Measurements from ENCODE around the gene PPFIBP1.
A peak's percentile ranks its signal among the peaks of the same experiment; 100 is the strongest.

The PPFIBP1 gene

GRCh38 chr12:27688671-27689070 lies 164.7 kb downstream of the PPFIBP1 start:
- Mint-ChIP-seq H3K4me1 (no peaks in the 10 kb centered on the region), H3K27ac (no peak overlapping the region), H3K9me3 (no peaks in the 10 kb centered on the region), H3K36me3 (no peaks in the 10 kb centered on the region), H3K4me3 (no peak overlapping the region)
- ATAC-seq (no peak), DNase-seq (ENCODE audit: low spot score in 2 of 2) (no peak)

DNA sequence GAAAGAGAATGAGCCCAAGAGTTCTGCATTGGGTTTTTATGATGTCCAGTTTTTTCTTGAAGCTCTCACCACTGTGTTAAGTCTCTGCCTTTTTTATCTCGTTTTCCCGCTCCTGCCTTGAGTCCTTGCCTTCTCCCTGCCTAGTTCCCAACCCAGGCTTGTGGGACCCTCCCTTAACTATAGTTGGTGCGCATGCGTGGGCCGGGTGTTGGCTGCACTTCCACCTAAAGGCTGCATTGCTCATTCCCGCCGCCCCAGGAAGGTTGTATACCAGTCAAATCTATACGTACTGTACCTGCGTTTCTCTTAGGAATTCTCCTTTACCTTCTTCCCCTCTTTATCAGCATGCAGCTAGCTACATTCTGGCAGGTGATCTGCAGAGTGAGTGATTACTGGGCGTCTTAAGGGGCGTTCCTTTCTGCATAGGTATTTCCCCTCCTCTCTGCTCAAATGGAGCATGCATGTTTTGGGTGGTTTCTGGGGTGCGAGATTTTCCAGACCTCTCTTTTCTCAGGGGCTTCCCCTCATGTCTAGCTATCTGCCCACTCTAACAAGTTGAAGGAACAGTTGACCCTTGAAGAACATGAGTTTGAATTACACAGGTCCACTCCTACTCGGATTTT lies 165.7 kb downstream of the PPFIBP1 start:
- no peaks in the 10 kb centered on the region for H3K36me3 Mint-ChIP-seq
- DNase-seq (ENCODE audit: low spot score in 2 of 2) (no peak), ATAC-seq (no peak)
- H3K27ac Mint-ChIP-seq: no peak overlapping the region
- no peaks in the 10 kb centered on the region for H3K4me1 Mint-ChIP-seq
- no peaks in the 10 kb centered on the region for H3K9me3 Mint-ChIP-seq
- no peak overlapping the region for H3K4me3 Mint-ChIP-seq

- H3K27ac Mint-ChIP-seq: no peak overlapping the region
- H3K9me3 Mint-ChIP-seq: no peaks in the 10 kb centered on the region
- no peak for ATAC-seq
- no peak overlapping the region for H3K4me3 Mint-ChIP-seq
- no peaks in the 10 kb centered on the region for H3K4me1 Mint-ChIP-seq
- no peak for DNase-seq (ENCODE audit: low spot score in 2 of 2)
- no peaks in the 10 kb centered on the region for H3K36me3 Mint-ChIP-seq
Measured at GRCh38 chr12:27693403-27693802, 169.4 kb downstream of the PPFIBP1 start.

- DNase-seq (ENCODE audit: low spot score in 2 of 2) (no peak), ATAC-seq (no peak)
- no peak overlapping the region for H3K27ac Mint-ChIP-seq
- H3K36me3 Mint-ChIP-seq: no peaks in the 10 kb centered on the region
- no peaks in the 10 kb centered on the region for H3K4me1 Mint-ChIP-seq
- no peaks in the 10 kb centered on the region for H3K9me3 Mint-ChIP-seq
- no peak overlapping the region for H3K4me3 Mint-ChIP-seq
Measured at GRCh38 chr12:27695556-27696292, 171.7 kb downstream of the PPFIBP1 start.

DNA sequence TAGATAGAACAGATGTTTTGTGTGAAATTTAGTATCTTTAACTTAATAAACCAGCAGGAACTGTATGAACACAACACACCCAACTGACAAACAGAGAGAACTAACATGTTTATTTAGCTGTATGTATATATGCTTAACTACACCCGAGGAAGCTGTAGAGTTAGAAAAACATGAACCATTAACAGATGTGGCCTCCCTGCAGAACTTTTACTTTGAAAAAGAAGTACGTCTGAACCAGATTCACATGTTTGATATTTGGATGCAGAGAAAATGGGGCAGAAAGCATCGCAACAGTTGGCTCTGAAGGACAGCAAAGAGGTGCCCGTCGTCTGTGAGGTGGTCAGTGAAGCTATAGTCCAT lies 172.3 kb downstream of the PPFIBP1 start, which contains the start of gene REP15:
REP15 (plus strand) TSS at position 155 of the 360 bp plus-strand sequence; CDS start at position 271, 116 bp downstream.
- no peaks in the 10 kb centered on the region for H3K9me3 Mint-ChIP-seq
- no peak within 1 kb of the TSS for H3K27ac Mint-ChIP-seq
- H3K4me1 Mint-ChIP-seq: no peaks in the 10 kb centered on the region
- no peak within 1 kb of the TSS for H3K4me3 Mint-ChIP-seq
- ATAC-seq (no peak), DNase-seq (ENCODE audit: low spot score in 2 of 2) (no peak)
- no peaks in the 10 kb centered on the region for H3K36me3 Mint-ChIP-seq

GRCh38 chr12:27696864-27697564 lies 173.0 kb downstream of the PPFIBP1 start:
- Mint-ChIP-seq H3K27ac (no peak overlapping the region), H3K4me3 (no peak overlapping the region), H3K36me3 (no peaks in the 10 kb centered on the region), H3K9me3 (no peaks in the 10 kb centered on the region), H3K4me1 (no peaks in the 10 kb centered on the region)
- no peak for ATAC-seq
- DNase-seq (ENCODE audit: low spot score in 2 of 2): no peak

- ATAC-seq: peak; percentile 89
- H3K9me3 Mint-ChIP-seq: no peaks in the 10 kb centered on the region
- no peaks in the 10 kb centered on the region for H3K36me3 Mint-ChIP-seq
- no peaks in the 10 kb centered on the region for H3K4me1 Mint-ChIP-seq
- peak; percentile 47 to 81 for DNase-seq (ENCODE audit: low spot score in 2 of 2)
- H3K27ac Mint-ChIP-seq: no peak overlapping the region
- H3K4me3 Mint-ChIP-seq: no peak overlapping the region
Measured at GRCh38 chr12:27703720-27704452, 179.9 kb downstream of the PPFIBP1 start.

- ATAC-seq (no peak), DNase-seq (ENCODE audit: low spot score in 2 of 2) (no peak)
- Mint-ChIP-seq H3K4me1 (no peaks in the 10 kb centered on the region), H3K36me3 (peaks cover 2% of the 10 kb centered on the region), H3K9me3 (no peaks in the 10 kb centered on the region), H3K4me3 (no peak overlapping the region), H3K27ac (no peak overlapping the region)
Measured at GRCh38 chr12:27705263-27705662, 181.3 kb downstream of the PPFIBP1 start.

GRCh38 chr12:27707216-27707615 lies 183.2 kb downstream of the PPFIBP1 start:
- Mint-ChIP-seq H3K36me3 (peaks cover 21% of the 10 kb centered on the region), H3K9me3 (no peaks in the 10 kb centered on the region), H3K4me1 (peaks cover 13% of the 10 kb centered on the region), H3K27ac (no peak overlapping the region), H3K4me3 (no peak overlapping the region)
- no peak for DNase-seq (ENCODE audit: low spot score in 2 of 2)
- ATAC-seq: no peak

- DNase-seq (ENCODE audit: low spot score in 2 of 2) (no peak), ATAC-seq (no peak)
- Mint-ChIP-seq H3K4me3 (peak overlapping the region; percentile 97), H3K36me3 (peaks cover 40% of the 10 kb centered on the region), H3K9me3 (no peaks in the 10 kb centered on the region), H3K27ac (no peak overlapping the region), H3K4me1 (peaks cover 28% of the 10 kb centered on the region)
Measured at GRCh38 chr12:27709212-27709931, 185.4 kb downstream of the PPFIBP1 start.

DNA sequence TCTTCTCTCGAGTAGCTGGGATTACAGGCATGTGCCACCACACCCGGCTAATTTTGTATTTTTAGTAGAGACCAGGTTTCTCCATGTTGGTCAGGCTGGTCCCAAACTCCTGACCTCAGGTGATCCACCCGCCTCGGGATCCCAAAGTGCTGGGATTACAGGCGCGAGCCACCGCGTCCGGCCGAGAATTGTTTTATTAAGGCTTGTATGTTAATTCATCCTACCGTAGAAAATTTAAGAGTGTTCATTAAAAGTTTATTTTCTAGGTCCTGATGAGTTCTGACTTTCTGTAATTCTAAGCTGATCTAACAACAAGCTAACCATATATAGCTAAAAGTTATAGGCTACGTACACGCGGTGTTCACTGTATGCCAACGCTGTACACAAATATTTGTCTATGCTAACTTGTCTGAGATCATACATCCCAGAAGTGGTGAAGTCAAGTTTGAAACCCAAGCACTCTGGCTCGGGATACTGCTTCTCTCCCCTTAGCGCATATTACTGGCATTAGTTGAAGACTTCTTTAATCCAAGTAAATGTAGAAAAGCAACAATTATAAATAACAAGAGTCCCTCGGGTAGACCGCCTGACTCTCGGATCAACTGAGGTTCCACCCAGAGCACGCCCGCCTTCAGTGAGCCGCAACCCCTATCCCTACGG lies 186.1 kb downstream of the PPFIBP1 start:
- peak overlapping the region; percentile 94 for H3K27ac Mint-ChIP-seq
- peak overlapping the region; percentile 97 for H3K4me3 Mint-ChIP-seq
- peaks cover 28% of the 10 kb centered on the region for H3K4me1 Mint-ChIP-seq
- ATAC-seq (peak; percentile 65), DNase-seq (ENCODE audit: low spot score in 2 of 2) (no peak)
- H3K9me3 Mint-ChIP-seq: no peaks in the 10 kb centered on the region
- peaks cover 45% of the 10 kb centered on the region for H3K36me3 Mint-ChIP-seq

GRCh38 chr12:27710592-27711316 lies 186.7 kb downstream of the PPFIBP1 start, which contains the start of gene MRPS35:
TSS of gene MRPS35 (plus strand) at chr12:27710832. CDS start at chr12:27710844, 12 bp downstream.
- Mint-ChIP-seq H3K4me1 (peaks cover 28% of the 10 kb centered on the region), H3K4me3 (peak within 1 kb of the TSS; percentile 97), H3K27ac (peak within 1 kb of the TSS; percentile 94), H3K9me3 (no peaks in the 10 kb centered on the region), H3K36me3 (peaks cover 47% of the 10 kb centered on the region)
- DNase-seq (ENCODE audit: low spot score in 2 of 2) (peak; percentile 84 to 95), ATAC-seq (peak; percentile 98)

GRCh38 chr12:27711317-27711682 lies 187.3 kb downstream of the PPFIBP1 start:
- Mint-ChIP-seq H3K9me3 (no peaks in the 10 kb centered on the region), H3K36me3 (peaks cover 53% of the 10 kb centered on the region), H3K4me1 (peaks cover 28% of the 10 kb centered on the region), H3K27ac (peak overlapping the region; percentile 94), H3K4me3 (peak overlapping the region; percentile 97)
- ATAC-seq (peak; percentile 1), DNase-seq (ENCODE audit: low spot score in 2 of 2) (no peak)

- Mint-ChIP-seq H3K36me3 (peaks cover 60% of the 10 kb centered on the region), H3K27ac (peak overlapping the region; percentile 94), H3K4me3 (peak overlapping the region; percentile 97), H3K4me1 (peaks cover 28% of the 10 kb centered on the region), H3K9me3 (no peaks in the 10 kb centered on the region)
- ATAC-seq (no peak), DNase-seq (ENCODE audit: low spot score in 2 of 2) (no peak)
Measured at GRCh38 chr12:27711967-27712366, 188.0 kb downstream of the PPFIBP1 start.
